AG10803 (cell line): ENCODE measurements around the gene EBP.
A peak's percentile ranks its signal among the peaks of the same experiment; 100 is the strongest.

Experiments used
- DNase-seq: peaks from one replicate; pipeline ENCODE4 v3.0.0; 2010; ENCODE audit warnings: low read depth
- H3K4me3 ChIP-seq: 2 replicates; pipeline ENCODE4 v1.5.1; 2011; ENCODE audit warnings: mild to moderate bottlenecking, low read length, control low read depth
- TF ChIP-seq, protein P1 (sequence below): conservative IDR thresholded peaks from 2 replicates; pipeline ENCODE4 v1.5.1; 2011; ENCODE audit warnings: mild to moderate bottlenecking, low read length, control low read depth, inconsistent platforms

Gene EBP

DNA sequence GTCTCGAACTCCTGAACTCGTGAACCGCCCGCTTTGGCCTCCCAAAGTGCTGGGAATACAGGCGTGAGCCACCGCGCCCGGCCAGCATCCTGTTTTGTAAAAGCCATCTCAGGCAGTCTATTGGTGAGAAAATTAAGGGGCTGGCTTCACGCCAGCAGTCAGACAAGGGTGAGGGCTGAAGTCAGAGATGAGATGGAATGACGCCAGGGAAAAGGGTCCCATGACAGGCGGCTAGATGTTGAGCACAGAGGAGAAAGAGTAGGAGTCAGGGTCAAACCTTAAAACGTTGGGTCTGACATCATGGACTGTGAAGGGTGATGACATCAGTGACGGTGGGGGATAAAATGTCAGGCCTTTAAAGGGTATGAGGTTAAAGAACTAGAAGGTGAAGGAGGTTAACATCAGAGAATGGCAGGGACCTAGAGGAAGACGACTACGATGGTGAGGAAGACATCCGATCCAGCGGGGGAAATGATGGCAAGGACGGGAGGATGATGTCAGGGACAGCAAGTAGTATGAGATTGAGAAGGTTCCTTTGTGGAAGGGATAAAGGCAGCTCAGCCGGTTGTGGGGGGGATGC, 52.2 kb downstream of the EBP start:
- peak overlapping the region; percentile 66 for H3K4me3 ChIP-seq
- DNase-seq, result no peak
- TF ChIP-seq, protein P1, sequence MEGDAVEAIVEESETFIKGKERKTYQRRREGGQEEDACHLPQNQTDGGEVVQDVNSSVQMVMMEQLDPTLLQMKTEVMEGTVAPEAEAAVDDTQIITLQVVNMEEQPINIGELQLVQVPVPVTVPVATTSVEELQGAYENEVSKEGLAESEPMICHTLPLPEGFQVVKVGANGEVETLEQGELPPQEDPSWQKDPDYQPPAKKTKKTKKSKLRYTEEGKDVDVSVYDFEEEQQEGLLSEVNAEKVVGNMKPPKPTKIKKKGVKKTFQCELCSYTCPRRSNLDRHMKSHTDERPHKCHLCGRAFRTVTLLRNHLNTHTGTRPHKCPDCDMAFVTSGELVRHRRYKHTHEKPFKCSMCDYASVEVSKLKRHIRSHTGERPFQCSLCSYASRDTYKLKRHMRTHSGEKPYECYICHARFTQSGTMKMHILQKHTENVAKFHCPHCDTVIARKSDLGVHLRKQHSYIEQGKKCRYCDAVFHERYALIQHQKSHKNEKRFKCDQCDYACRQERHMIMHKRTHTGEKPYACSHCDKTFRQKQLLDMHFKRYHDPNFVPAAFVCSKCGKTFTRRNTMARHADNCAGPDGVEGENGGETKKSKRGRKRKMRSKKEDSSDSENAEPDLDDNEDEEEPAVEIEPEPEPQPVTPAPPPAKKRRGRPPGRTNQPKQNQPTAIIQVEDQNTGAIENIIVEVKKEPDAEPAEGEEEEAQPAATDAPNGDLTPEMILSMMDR, result no peak

- DNase-seq, result peak; percentile 94
- peak within 1 kb of the TSS; percentile 90 for H3K4me3 ChIP-seq
- TF ChIP-seq, protein P1, result peak; percentile 40
Observed at GRCh38 chrX:48574270-48575266, 53.0 kb downstream of the EBP start, which contains the start of gene RBM3. RBM3 (plus strand) TSS chrX:48574484; CDS start chrX:48575181, 697 bp downstream.

DNA sequence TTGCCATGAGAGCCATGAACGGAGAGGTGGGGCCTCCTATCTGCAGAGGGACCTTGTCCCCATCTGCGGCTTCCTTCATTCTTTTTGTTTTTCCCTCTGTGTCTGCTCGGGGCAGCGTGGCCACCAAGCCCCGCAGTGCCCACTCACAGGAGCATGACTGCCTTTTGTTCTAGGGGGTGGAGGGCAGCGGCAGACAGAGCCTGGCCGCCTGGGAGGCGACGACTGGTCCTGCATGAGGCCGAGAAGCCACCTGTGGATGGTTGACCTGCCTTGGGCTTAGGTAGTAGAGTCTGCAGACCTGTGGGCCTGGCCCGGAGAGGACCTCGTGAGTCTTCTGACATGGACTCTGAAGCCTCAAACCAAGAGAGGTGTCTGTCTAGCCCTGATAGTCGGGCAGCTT, 54.0 kb downstream of the EBP start:
- TF ChIP-seq, protein P1, result no peak
- peak overlapping the region; percentile 90 for H3K4me3 ChIP-seq
- DNase-seq, result no peak

DNA sequence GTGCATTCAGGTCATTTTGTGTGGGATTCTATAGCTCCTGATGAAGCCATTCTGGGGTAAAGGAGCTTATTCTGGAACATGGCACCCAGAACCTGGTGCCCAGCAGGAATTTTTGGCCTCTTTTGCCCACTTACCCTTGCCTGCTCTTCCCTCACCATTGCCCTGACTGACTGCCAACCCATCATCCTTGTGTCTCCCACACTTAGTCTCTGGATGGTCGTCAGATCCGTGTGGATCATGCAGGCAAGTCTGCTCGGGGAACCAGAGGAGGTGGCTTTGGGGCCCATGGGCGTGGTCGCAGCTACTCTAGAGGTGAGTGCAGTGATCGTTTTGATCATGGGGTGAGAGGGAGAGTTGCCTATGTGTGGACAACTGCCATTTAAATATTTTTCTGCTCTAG, 54.5 kb downstream of the EBP start:
- TF ChIP-seq, protein P1, result no peak
- peak overlapping the region; percentile 90 for H3K4me3 ChIP-seq
- no peak for DNase-seq
